Tongue (tissue), 2 donors: Measurements from ENCODE around the gene SPIN1. TPM values are rescaled to one million over a fixed set of nuclear protein-coding genes. Genes with fewer than 3 reads are reported as not detected.

Experiments
- DNase-seq: peaks from one replicate; pipeline ENCODE4 v3.0.0-alpha.2; 2015
- total RNA-seq: library from RNA; depleted of rRNA; stranded (reverse); fragments of >200 nt; gene quantifications from one replicate; pipeline ENCODE4 v1.2.3, GENCODE V29; 2014

Gene SPIN1
- total RNA-seq, 1 donor from 2014 or later = 111 TPM

DNA sequence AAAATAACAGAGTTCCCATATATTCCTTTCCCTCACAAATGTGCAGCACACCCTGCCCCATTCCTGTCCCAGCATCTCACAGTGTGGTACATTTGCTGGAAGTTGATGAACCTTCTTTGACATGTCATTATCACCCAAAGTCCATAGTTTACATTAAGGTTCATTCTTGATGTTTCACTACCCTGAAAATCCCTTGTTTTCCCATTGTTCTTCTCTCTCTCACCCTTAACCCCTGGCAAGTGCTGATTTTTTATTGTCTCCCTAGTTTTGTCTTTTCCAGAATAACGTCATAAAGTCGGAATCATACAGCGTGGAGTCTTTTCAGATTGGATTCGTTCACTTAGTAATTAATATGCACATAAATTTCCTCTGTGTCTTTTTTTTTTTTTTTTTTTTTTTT is 48.1 kb downstream of the SPIN1 start:
- no peak for DNase-seq

DNA sequence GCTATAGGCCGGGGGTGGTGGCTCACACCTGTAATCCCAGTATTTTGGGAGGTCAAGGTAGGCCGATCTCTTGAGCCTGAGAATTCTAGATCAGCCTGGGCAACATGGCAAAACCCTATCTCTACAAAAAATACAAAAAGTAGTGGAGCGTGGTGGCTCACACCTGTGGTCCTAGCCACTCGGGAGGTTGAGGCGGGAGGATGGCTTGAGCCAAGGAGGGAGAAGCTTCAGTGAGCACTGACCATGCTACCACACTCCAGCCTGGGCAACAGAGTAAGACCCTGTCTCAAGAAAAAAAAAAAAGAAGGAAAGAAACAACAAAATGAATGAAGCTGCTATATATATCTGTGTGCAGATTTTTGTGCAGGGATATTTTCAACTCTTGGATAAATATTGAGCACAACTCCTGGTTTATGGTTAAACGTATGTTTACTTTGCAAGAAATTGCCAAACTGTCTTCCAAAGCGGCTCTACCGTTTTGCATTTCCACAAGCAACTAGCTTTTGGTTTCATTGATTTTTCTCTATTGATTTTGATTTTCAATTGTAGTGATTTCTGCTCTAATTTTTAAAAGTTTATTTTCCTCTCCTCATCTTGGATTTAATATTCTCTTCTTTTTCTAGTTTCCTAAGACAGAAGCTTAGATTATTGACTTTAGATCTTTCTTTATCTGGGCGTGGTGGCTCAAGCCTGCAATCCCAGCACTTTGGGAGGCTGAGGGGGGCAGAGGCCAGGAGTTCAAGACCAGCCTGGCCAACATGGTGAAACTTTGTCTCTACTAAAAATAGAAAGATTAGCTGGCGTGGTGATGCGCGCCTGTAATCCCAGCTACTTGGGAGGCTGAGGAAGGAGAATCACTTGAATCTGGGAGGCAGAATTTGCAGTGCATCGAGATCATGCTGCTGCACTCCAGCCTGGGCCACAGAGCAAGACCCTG is 49.2 kb downstream of the SPIN1 start:
- no peak for DNase-seq

DNA sequence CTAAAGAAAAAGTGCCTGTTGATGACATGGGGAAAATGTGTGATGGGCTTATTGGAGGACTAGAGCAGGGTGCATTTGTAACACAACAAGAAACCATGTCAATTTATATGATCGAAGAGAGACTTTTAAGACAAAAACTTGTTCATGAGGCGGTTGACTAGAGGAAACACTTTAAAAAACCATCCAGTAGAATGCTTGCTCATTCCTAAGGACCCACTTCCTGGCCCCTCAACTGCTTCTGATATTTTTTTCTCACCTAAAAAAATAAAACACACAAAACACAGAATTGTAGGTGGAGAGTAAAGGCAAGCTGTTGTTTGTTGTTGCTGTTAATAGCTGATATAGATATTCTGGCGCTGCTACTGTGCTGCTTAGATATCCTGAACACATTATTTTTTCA is 50.6 kb downstream of the SPIN1 start:
- DNase-seq = no peak

DNA sequence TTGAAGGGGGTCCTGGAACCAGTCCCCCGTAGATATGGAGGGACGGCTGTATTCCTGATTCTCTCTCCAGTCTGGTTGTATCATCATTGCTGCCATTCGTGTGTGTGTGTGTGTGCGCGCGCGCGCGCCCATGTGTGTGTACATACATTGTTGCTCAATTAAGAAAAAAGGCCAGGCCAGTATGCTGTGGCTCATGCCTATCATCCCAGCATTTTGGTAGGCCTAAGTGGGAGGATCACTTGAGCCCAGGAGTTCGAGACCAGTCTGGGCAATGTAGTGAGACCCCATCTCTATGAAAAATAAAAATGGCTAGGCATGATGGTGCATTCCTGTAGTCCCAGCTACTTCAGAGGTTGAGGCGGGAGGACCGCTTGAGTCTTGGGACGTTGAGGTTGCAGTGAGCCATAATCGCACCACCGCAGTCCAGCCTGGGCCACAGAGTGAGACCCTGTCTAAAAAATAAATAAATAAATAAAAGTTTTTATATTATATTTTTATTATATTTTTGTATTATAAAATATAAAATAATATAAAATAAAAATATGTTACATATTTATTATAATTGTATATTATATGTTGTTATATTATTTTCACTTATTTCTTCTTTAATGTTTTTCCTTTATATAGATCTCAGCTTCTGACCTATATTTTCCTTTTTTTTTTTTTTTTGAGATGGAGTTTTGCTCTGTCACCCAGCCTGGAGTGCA is 53.2 kb downstream of the SPIN1 start:
- DNase-seq = no peak

DNA sequence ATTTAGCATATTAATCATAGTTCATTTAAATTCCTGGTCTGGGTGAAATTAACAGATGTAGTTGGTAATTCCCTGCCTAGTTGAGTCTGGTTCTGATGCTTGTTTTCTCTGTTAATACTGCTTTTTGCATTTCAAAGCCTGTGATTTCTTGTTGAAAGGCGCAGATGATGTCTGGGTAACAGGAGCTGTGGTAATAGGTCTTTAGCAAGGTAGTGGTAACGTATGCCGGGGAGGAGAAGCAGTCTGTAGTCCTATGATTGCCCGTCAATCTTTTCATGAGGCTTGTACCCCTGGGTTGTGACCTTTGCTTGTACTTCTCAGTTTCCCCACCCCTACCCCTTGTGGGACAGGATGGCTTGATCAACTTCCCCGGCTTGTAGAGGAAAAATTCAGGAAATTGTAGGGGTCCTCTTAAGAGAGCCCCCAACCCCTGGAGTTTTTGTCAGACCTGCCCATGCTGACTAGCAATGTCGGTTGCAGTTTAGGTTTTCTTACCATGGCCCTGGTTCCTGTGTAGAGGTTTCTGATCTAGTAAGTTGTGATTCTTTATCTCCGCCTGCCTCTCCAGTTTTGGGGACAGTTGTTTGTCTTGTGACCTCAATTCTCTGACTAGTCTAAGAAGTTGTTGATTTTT is 55.4 kb downstream of the SPIN1 start:
- no peak for DNase-seq

DNA sequence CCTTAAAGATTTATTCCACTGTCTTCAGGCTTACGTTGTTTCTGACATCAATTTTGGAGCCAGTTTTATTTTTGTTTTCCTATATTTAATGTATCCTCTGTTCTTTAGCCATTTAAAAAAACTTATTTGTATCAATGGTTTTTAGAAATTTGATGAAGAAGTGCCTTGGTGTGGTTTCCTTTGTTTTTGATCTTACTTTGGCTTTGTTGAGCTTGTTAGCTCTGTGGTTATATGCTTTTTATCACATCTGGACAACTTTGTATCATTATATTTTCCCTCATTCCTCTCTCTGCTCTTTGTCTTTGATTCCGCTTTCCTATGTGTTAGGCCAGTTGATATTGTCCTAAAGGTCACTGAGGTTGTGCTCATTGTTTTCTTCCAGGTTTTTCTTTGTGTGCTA is 58.5 kb downstream of the SPIN1 start:
- no peak for DNase-seq

DNA sequence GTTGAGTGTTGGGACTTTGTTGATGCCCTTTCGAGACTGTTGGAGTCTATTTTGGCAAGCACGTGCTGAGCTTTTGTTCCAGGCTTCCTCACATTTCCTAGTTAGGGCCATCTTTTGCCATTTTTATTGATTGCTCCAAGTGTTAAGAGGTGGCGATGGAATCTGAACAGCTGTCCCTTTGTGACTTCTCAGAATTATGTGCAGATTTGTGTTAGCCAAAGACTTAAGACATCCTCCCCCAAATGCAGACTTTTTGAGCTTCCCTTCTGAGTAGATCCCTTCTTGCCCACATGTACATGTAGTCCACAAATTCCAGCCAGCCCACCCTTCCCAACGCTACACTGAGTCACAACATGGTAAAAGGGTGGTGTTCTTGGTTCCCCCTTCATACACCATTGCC is 59.2 kb downstream of the SPIN1 start:
- peak; percentile 32 for DNase-seq

DNA sequence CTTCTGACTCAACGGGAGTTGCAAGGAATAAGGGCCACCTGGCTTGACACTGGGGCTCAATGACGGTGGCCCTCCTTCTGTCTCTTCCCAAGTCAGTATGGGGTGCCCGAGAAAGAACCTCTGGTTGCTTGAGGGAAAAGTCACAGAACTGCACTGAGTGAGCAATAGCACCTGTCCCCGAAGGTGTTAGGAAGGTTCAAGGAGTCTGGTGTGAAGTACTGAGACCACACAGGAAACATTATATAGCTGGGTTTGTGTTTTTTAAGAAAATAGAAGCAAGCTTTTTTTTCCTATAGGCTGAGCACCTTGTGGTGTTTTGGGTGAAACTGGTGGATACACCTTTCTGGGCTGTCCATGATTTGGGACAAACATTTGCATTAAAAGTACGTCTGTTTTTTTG is 62.9 kb downstream of the SPIN1 start:
- DNase-seq = no peak

DNA sequence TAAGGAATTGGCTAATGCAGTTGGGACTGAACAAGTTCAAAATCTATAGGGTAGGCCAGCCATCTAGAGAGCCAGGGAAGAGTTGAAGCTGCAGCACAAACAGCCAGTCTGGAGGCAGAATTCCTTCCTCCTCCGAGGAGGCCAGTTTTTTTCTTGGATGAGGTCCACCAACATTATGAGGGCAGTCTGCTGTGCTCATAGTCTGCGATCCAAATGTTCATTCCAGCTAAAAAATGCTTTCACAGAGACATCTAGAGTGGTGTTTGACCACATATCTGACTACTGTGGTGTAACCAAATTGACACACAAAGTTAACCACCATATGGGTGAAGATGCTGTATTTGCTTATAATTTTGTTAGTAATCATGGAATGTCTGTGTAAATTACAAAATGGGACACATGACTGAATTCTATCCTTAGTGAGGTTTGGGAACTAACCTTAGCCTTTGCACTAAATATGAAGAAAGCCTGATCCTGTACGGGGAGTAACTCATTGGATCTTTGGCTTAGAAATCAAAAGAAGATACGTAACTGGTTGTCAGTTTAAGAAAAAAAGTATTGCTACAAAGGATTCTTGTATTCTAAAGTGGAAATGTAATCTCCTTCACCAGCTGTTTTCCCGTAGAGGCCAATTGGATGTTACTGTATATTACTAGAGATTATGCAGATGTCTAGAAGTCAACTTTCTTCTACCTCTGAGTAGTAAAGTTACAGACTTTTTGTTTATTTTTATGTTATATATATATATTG is 70.6 kb downstream of the SPIN1 start:
- peak; percentile 75 for DNase-seq

DNA sequence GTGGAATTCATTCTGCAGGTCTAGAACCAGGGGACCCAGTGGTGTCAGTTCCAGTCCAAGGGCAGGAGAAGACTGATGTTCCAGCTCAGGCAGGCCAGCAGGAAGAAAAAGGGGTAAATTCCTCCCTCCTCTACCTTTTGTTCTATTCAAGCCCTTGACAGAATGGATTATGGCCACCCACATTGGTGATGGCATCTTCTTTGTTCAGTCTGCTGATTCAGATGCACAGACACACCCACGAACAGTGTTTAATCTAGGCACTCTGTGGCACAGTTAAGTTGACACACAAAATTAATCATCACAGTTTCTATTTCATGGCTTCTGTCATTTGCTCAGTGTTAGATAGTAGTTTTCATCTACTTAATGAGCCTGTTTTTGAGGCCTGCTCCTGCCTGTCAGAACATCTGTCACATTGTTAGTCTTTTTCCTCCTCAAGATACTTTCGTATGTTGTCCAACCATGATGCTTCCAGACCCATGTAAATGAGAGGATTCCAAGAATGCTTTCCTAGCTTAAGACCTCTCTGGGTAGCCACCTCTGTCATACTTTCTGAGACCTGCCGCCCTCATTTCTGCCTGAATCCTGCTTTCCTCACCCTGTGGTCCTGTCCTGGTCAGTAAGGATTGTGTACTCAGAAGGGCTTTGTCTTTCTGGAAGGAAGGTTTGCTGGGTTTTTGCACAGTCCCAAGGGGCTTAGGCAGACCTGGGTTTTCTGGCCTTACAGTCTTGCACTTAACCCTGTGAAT is 72.5 kb downstream of the SPIN1 start:
- DNase-seq = no peak

DNA sequence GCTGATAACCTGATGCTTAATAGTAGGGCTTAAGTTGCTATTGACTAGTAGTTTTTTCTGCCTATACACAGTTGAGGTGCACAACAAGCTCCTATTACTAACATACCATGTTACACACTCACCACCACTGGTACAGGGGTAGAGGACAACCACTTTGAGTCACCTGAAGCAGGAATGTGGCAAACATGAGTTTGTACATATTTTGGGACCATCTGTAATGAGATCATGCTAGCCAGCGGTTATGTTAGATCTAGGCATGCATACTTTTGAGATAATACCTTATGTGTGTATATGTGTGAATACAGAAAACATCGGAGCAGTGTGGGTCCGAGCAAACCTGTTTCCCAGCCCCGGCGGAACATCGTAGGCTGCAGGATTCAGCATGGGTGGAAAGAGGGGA is 73.9 kb downstream of the SPIN1 start:
- no peak for DNase-seq

DNA sequence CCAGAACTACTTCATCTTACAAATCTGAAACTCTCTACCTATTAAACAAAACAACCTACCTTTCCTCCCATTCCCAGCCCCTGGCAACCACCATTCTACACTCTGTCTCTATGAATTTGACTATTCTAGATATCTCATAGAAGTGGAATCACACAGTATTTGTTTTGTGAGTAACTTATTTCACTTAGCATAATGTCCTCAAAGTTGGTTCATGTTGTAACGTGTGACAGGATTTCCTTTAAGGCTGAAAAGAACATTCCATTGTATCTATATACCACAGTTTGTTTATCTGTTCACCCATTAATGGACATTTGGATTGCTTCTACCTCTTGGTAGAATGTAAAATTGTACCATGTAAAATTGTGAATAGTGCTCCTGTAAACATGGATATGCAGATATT is 76.6 kb downstream of the SPIN1 start:
- no peak for DNase-seq

DNA sequence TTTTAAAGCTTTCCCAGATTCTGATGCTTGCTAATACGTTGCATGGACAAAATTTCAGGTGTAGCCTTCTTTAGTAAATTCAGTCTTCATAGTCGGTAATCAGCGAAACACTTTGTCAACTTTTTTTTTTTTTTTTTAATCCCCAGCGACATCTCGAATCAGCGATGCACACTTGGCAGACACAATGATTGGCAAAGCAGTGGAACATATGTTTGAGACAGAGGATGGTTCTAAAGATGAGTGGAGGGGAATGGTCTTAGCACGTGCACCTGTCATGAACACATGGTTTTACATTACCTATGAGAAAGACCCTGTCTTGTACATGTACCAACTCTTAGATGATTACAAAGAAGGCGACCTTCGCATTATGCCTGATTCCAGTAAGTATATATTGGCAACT is 80.0 kb downstream of the SPIN1 start:
- DNase-seq = peak; percentile 28

DNA sequence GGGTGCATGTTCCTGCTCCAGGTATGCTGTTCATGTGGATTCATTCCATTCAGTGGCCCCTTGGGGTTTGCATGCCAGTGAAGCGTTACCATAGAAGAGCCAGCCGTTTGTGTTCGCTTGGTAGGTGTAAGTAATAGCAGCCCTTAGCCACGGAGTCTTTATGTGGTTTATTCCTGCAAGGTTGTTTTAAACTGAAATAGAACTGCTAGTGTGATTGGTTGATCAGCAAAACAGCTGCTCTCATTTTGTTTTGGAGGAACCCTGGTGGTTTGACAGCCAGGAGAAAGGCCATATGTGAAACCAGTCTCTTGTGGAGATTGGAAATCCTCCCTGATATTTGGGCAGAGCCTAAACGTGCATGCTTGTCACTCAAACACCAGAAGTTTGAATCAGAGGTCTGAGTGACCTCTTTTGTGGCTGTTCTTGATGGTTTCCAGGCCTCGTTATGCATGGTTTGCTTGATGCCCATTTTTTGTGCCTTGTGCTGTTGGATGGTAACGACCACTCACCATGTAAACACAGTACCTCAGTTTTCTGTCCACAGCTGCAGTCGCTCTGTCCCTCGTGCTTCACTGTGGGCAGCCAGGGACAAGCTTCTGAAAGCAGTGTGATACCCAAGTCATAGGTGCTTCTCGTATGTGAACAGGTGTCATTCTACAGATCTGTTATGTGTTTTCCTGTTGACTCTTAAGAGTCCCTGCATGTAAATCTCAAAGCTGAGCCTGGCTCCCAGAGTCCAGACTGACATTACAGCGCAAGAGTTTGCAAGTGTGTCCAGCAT is 88.4 kb downstream of the SPIN1 start:
- DNase-seq = peak; percentile 23

DNA sequence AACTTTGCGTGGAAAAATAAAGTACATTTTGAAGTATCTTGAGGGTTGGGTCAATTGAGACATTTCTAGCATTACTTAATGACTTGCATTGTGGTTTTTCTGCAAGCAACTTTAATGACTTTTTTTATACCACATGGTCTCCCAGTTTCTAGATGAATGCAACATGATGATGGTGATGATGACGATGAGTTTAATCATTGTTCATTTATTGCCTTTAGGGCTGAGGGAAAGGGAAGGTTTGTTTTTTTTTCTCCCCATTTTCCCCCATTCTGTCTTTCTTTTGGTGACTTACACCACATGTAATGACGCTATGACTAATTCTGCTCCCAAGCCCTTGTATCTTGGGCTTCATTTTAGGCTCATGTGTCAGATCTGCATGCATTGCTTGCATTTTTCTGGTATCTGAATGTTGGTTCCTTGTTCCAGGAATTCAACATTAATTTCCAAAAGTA is 89.1 kb downstream of the SPIN1 start:
- no peak for DNase-seq

DNA sequence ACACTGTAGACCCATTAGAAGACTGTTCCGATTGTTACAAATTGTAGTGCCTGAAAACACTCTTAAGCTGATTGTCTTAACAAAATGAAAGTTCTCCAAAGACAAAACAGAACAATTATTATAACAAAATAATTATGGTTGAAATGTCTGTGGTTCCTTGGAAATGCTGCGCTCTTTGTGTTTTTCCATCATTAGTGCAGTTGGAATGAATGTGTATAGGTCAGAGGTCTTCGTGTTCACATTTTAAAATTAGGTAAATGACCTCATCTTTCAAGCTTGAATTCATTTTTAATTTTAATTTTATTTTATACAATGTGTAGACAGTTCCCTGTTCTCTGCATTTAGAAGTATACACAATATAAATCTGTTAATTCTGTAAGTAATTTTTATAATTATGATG is 90.0 kb downstream of the SPIN1 start:
- DNase-seq = no peak

DNA sequence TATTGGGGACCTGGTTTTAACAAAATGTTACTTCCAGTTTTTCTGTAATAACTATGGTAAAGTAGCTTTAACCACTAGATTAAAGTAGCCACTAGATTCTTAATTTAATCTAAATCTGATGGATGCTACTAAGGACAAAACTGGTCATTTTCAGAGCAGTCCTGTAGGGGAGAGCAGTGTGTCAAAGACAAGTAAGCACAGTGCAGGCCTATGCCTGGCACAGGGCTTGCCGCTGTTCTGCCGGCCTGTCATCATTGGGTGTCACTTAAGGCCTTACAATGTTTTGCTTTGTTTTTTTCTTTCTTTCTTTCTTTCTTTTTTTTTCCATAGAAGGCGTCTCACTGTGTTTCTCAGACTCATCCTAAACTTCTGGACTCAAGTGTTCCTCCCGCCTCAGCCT is 93.7 kb downstream of the SPIN1 start:
- no peak for DNase-seq

DNA sequence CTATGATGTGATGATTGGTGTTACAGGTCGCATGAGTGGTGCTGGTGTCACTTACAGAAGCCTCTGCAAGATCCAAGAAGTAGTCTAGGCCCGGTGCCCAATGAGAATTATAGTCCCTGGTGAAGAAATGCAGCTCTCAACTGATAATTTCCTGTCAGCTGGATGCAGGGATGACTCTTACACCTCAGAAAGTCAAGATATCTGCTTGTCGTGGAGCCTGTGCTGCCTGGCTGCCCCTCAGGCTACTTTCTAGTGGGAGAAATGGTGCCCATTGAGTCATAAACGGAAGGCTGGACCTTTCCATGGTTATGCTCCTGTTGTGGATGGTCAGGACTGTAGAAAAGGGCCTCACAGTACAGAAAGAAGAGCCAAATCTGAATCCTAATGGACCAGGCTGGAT is 99.9 kb downstream of the SPIN1 start:
- no peak for DNase-seq

DNA sequence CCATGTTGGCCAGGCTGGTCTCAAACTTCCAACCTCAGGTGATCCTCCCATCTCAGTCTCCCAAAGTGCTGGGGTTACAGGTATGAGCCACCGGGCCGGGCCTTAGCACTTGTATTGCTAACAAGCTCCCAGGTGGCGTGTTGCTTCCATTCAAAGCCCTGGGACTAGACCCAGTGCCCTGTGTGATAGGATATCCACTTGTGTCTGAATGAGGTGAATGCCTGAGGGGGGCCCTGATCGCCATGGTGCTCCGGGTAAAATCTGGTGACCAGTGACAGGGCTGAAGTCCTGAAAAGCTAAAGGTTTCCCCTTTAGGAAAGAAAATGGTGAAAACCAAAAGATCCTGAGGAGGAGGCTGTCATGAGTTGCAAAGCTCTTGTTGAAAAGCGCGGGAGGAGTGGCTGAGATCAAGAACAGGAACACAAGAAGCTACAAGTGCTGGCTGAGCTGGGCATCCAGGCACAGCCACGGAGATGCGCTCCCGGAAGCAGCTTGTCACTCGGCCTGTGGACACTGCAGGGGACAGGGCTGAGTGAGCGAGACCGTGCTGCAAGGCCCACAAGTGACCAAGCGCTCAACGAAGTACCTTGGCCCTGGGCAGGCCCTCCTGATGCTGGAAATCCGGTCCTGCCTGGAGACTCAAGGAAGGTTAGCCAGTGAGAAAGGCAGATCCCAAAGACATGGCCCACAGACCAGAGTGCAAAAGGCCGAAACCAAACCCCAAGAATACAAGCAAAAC is 106.9 kb downstream of the SPIN1 start:
- DNase-seq = no peak

DNA sequence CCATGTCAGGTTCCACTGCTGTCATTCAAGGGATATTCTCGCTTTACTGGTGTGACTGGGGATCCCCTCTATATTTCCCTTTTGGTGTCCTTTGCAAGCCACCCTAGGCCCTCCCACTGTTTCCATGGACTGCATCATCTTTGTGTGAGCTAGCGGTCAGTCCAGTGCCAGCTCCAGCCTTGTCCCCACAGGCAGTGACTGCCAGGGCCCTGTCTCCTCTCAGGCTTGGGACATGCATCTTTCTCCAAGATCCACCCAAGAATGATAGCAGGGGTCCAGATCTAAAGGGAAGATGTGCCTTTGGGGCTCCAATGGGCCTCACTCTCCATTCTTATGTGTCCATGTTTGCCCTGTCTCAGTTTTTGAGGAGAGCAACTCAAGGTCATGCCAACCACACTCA is 109.0 kb downstream of the SPIN1 start:
- no peak for DNase-seq
